ENCODE results near the gene ARHGEF28.
A peak's percentile ranks its signal among the peaks of the same experiment; 100 is the strongest.

Gene ARHGEF28

GRCh38 chr5:73623060-73623459 lies 2.9 kb upstream of the ARHGEF28 start:
- H3K4me1 ChIP-seq (ENCODE audit: low read length): peaks cover 2% of the 10 kb centered on the region
- H3K27me3 ChIP-seq (replicated peaks; ENCODE audit: insufficient read depth, low read length): no peaks in the 10 kb centered on the region

GRCh38 chr5:73623901-73624404 lies 2.0 kb upstream of the ARHGEF28 start:
- no peaks in the 10 kb centered on the region for H4K20me1 ChIP-seq (ENCODE audit: insufficient read depth, low read length)
- H3K36me3 ChIP-seq (replicated peaks; ENCODE audit: insufficient read depth, low read length): no peaks in the 10 kb centered on the region
- H3K27me3 ChIP-seq (replicated peaks; ENCODE audit: insufficient read depth, low read length): no peaks in the 10 kb centered on the region
- H3K4me1 ChIP-seq (ENCODE audit: low read length): no peaks in the 10 kb centered on the region
- H3K27ac ChIP-seq (ENCODE audit: low read length): no peak overlapping the region
- no peaks in the 10 kb centered on the region for H3K9me2 ChIP-seq (replicated peaks; ENCODE audit: insufficient read depth, low read length)
- no peaks in the 10 kb centered on the region for H3K79me2 ChIP-seq (ENCODE audit: low read length)
- DNase-seq: no peak
- no peak overlapping the region for H3K4me3 ChIP-seq (ENCODE audit: low read length)
- no peaks in the 10 kb centered on the region for H3F3A ChIP-seq (ENCODE audit: insufficient read depth, low read length)
- H3K4me2 ChIP-seq (ENCODE audit: low read depth, low read length): no peak overlapping the region
- H2AFZ ChIP-seq (ENCODE audit: low read length): no peak overlapping the region
- no peak for TF ChIP-seq CTCF (IDR thresholded peaks at IDR 0.05; ENCODE audit: low read length)
- no peak overlapping the region for H3K9ac ChIP-seq (ENCODE audit: low read length)
- no peaks in the 10 kb centered on the region for H3K9me3 ChIP-seq (replicated peaks; ENCODE audit: insufficient read depth, low read length)

More at GRCh38 chr5:73623060-73623459, 2.9 kb upstream of the ARHGEF28 start:
- no peaks in the 10 kb centered on the region for H3K36me3 ChIP-seq (replicated peaks; ENCODE audit: insufficient read depth, low read length)
- H4K20me1 ChIP-seq (ENCODE audit: insufficient read depth, low read length): no peaks in the 10 kb centered on the region
- TF ChIP-seq EZH2 (optimal IDR thresholded peaks at IDR 0.05; ENCODE audit: low read depth, low read length) (no peak), CTCF (IDR thresholded peaks at IDR 0.05; ENCODE audit: low read length) (no peak), EZH2phosphoT487 (IDR thresholded peaks at IDR 0.05; ENCODE audit: low read length) (no peak)
- H3F3A ChIP-seq (ENCODE audit: insufficient read depth, low read length): no peaks in the 10 kb centered on the region; the same call in 1 of the 2 replicates
- no peak overlapping the region for H3K9ac ChIP-seq (ENCODE audit: low read length)
- H3K9me2 ChIP-seq (replicated peaks; ENCODE audit: insufficient read depth, low read length): no peaks in the 10 kb centered on the region
- no peak overlapping the region for H3K27ac ChIP-seq (ENCODE audit: low read length)
- no peak overlapping the region for H3K4me2 ChIP-seq (ENCODE audit: low read depth, low read length)
- H3K79me2 ChIP-seq (ENCODE audit: low read length): no peaks in the 10 kb centered on the region
- no peak overlapping the region for H3K4me3 ChIP-seq (ENCODE audit: low read length)
- no peak overlapping the region for H2AFZ ChIP-seq (ENCODE audit: low read length)
- H3K9me3 ChIP-seq (replicated peaks; ENCODE audit: insufficient read depth, low read length): no peaks in the 10 kb centered on the region
- DNase-seq: no peak

- no peak overlapping the region for H3K27ac ChIP-seq (ENCODE audit: low read length)
- no peak for TF ChIP-seq EZH2 (optimal IDR thresholded peaks at IDR 0.05; ENCODE audit: low read depth, low read length)
- DNase-seq: no peak
- no peaks in the 10 kb centered on the region for H3F3A ChIP-seq (ENCODE audit: insufficient read depth, low read length)
- H3K9me3 ChIP-seq (replicated peaks; ENCODE audit: insufficient read depth, low read length): no peaks in the 10 kb centered on the region
- no peaks in the 10 kb centered on the region for H3K27me3 ChIP-seq (replicated peaks; ENCODE audit: insufficient read depth, low read length)
- no peak overlapping the region for H3K9ac ChIP-seq (ENCODE audit: low read length)
- H3K9me2 ChIP-seq (replicated peaks; ENCODE audit: insufficient read depth, low read length): no peaks in the 10 kb centered on the region
- no peak overlapping the region; the same call in 1 of the 2 replicates for H3K4me2 ChIP-seq (ENCODE audit: low read depth, low read length)
- no peaks in the 10 kb centered on the region for H3K4me1 ChIP-seq (ENCODE audit: low read length)
- no peaks in the 10 kb centered on the region for H3K79me2 ChIP-seq (ENCODE audit: low read length)
- no peaks in the 10 kb centered on the region for H4K20me1 ChIP-seq (ENCODE audit: insufficient read depth, low read length)
- no peak overlapping the region for H2AFZ ChIP-seq (ENCODE audit: low read length)
- H3K36me3 ChIP-seq (replicated peaks; ENCODE audit: insufficient read depth, low read length): no peaks in the 10 kb centered on the region
- no peak overlapping the region for H3K4me3 ChIP-seq (ENCODE audit: low read length)
Observed at GRCh38 chr5:73624888-73625287, 1.1 kb upstream of the ARHGEF28 start.

- H3K36me3 ChIP-seq (replicated peaks; ENCODE audit: insufficient read depth, low read length): no peaks in the 10 kb centered on the region
- H3K27ac ChIP-seq (ENCODE audit: low read length): no peak overlapping the region
- no peaks in the 10 kb centered on the region for H3K4me1 ChIP-seq (ENCODE audit: low read length)
- no peaks in the 10 kb centered on the region for H3F3A ChIP-seq (ENCODE audit: insufficient read depth, low read length)
- no peaks in the 10 kb centered on the region for H3K9me2 ChIP-seq (replicated peaks; ENCODE audit: insufficient read depth, low read length)
- H3K4me3 ChIP-seq (ENCODE audit: low read length): peak overlapping the region; percentile 63
- H3K9ac ChIP-seq (ENCODE audit: low read length): peak overlapping the region; percentile 52; the same call in 1 of the 2 replicates
- H3K27me3 ChIP-seq (replicated peaks; ENCODE audit: insufficient read depth, low read length): no peaks in the 10 kb centered on the region
- TF ChIP-seq CTCF (IDR thresholded peaks at IDR 0.05; ENCODE audit: low read length) (no peak), EZH2 (optimal IDR thresholded peaks at IDR 0.05; ENCODE audit: low read depth, low read length) (no peak), EZH2phosphoT487 (IDR thresholded peaks at IDR 0.05; ENCODE audit: low read length) (no peak)
- H4K20me1 ChIP-seq (ENCODE audit: insufficient read depth, low read length): no peaks in the 10 kb centered on the region
- peak; percentile 9 for DNase-seq
- no peaks in the 10 kb centered on the region for H3K79me2 ChIP-seq (ENCODE audit: low read length)
- no peaks in the 10 kb centered on the region for H3K9me3 ChIP-seq (replicated peaks; ENCODE audit: insufficient read depth, low read length)
- peak overlapping the region; percentile 69 for H2AFZ ChIP-seq (ENCODE audit: low read length)
- peak overlapping the region; percentile 69 for H3K4me2 ChIP-seq (ENCODE audit: low read depth, low read length)
Observed at GRCh38 chr5:73625372-73625943, 538 bp upstream of the ARHGEF28 start.
